GM19351 (cell line): ENCODE data around the gene PALMD.

ENCODE experiments used
- ATAC-seq: cut with Tn5 transposase; IDR thresholded peaks from one replicate; pipeline ENCODE4 v1.9.1; 2021; ENCODE audit warnings: mild to moderate bottlenecking, moderate library complexity; ENCODE audit not compliant: unreplicated experiment

Gene PALMD

DNA sequence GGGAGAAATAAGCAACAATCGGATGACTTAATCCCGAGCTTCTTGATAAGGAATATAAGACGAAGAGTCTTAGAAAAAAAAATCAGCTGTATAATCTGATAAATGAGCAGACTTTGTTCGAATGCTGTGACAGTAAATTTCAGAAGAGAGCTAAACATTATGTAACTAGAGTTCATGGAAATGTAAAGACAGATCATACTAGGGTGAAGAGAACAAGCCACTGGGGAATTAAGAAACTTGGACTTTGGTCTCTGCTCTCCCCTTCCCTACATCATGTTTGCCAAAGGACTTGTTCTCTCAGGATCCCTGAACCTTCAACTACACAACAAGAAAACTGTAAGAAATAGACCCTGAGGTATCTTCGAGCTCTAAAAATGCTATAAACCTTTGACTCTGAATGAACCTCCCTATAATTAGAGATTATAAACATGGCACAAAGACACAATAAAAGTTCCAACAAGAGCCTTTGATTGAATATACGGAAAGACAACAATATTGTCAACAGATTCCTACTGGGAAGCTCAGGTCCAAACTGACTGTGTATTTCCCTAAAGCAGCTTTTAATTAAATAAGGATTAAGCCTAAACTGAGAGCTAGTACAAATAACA, 93.0 kb downstream of the PALMD start:
- ATAC-seq = no peak

GRCh38 chr1:99740141-99740540, 94.2 kb downstream of the PALMD start:
- no peak for ATAC-seq
